Heart left ventricle (tissue), 13 donors: ENCODE results near the gene MAPK8IP3.

ENCODE experiments used
- POLR2A ChIP-seq, 2 donors: fragments of 450-650 bp; IDR thresholded peaks; one replicate each; pipeline ENCODE4 v1.6.1; 2017; ENCODE audit warnings: antibody characterized with exemption in 2 of 2, mild to moderate bottlenecking in 2 of 2, moderate library complexity in 2 of 2
- TF ChIP-seq, protein P1 (sequence below), 12 donors: fragments of 200-600 bp; sonication (generic) in 4 of 12; IDR thresholded peaks; one replicate each; pipeline versions ENCODE4 v1.5.0 to v1.8.0; 2018 to 2022; ENCODE audit warnings: antibody characterized with exemption in 12 of 12, mild to moderate bottlenecking in 5 of 12
- donor health status: ischemic (EF 13 %, LVEDD 7.1; RV severe dilation, severe dysfunction).
- donor health status: DM: no; HTN: yes; CAD: no.
- donor health status: DM: no; HTN: no; CAD: no.
- donor health status: ischemic (EF 25% LVEDD 6.9; RV normal size, moderate dysfunction).
- donor health status: ischemic (EF 25% LVEDD 5.7; RV mildly dilated, moderate dysfunction).
- donor health status: ischemic (EF 35%, LVEDD 5.7; RV mildly dilated, moderate dysfunction).
- donor health status: nonischemic (EF 11% LVEDD 7.7; RV severe dilation, severe dysfunction).
- donor health status: DM: yes; HTN: yes; CAD: no.
- donor health status: PGD.
- donor health status: ischemic (EF 29% LVEDD 5.4; RV normal size, mild dysfunction).
- donor health status: nonischemic (EF 23%, LVEDD 6.1; RV moderate dilation, normal function).

DNA sequence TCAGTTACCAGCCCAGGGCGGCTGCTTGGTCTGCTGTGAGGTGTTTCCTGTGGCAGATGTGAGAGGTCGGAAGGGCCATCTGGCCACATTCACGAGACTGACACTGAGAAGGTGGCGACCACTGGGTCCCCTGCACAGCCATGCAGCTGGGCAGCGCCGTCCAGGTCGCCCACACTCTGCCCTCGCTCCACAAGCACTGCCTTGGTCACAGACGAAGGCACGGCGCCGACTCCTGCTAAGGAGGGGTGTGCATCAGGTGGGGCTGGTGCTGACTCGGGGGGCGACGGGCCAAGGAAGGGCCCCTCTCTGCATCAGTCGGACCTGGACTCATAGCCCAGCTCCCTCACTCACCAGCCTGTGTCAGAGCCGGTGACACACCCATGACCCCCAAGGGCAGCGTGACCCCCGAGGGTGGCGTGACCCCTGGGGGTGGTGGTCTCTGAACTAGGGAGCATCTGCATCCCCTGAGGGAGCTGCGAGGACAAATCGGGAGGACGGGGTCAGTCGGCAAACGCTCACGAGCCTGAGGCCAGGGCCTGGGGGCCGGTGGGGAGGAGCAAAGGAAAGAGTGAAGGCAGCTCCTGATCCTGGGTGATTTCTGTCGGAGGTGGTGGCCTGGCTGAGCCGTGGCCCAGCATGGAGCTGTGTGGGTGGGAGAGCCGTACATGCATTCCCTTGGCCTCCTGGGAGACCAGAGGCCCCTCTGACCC lies 34.9 kb downstream of the MAPK8IP3 start:
- TF ChIP-seq, protein P1, sequence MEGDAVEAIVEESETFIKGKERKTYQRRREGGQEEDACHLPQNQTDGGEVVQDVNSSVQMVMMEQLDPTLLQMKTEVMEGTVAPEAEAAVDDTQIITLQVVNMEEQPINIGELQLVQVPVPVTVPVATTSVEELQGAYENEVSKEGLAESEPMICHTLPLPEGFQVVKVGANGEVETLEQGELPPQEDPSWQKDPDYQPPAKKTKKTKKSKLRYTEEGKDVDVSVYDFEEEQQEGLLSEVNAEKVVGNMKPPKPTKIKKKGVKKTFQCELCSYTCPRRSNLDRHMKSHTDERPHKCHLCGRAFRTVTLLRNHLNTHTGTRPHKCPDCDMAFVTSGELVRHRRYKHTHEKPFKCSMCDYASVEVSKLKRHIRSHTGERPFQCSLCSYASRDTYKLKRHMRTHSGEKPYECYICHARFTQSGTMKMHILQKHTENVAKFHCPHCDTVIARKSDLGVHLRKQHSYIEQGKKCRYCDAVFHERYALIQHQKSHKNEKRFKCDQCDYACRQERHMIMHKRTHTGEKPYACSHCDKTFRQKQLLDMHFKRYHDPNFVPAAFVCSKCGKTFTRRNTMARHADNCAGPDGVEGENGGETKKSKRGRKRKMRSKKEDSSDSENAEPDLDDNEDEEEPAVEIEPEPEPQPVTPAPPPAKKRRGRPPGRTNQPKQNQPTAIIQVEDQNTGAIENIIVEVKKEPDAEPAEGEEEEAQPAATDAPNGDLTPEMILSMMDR (IDR thresholded peaks at IDR 0.05) = no peak
- TF ChIP-seq POLR2A (IDR thresholded peaks at IDR 0.05) = no peak
